DOHH2 (cell line): ENCODE data around the gene VSIG2.

Experiments
- CTCF ChIP-seq: fragments of 200-600 bp; sonication (generic); IDR thresholded peaks from one replicate; pipeline ENCODE4 v1.5.1; 2014; ENCODE audit warnings: antibody characterized with exemption, mild to moderate bottlenecking, low read depth, low read length; ENCODE audit not compliant: poor library complexity, severe bottlenecking
- EZH2phosphoT487 ChIP-seq: fragments of 200-600 bp; sonication (generic); IDR thresholded peaks from 2 replicates; pipeline ENCODE4 v1.6.1; 2017; ENCODE audit warnings: borderline replicate concordance, mild to moderate bottlenecking, antibody characterized with exemption, low read length, moderate library complexity, mixed read lengths

GRCh38 chr11:124799348-124800225 lies 47.5 kb upstream of the VSIG2 start:
- TF ChIP-seq CTCF (no peak), EZH2phosphoT487 (no peak)
